ENCODE data around the gene CCDC182. TPM values are rescaled to one million over a fixed set of nuclear protein-coding genes. Genes with fewer than 3 reads are reported as not detected.

The CCDC182 gene
- total and polyA plus RNA-seq, 9 of the 15 experiments (the other 6 are each of a cell fraction or from before 2014, with no cell fraction given), result not detected

DNA sequence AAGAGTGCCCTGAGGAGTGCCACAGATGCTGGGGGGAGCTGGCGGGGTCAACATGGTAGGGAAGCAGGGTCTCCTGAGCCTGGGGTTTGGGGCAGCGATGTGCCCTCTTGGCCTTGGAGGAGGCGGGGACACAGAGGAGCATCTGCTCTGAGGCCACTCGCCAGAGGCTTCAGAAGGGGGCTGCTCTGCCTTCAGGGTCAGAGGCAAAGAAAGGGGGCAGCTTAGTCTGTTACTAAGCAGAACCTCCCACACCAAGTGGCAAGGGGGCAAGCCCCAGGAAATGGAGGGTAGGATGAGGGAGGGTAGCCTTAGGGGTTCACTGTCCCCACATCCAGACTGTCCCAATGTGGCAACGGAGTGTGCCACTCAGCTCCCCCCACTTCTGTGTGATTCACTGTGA, 18.3 kb downstream of the CCDC182 start:
- ChIA-PET CTCF (ENCODE audit: low intra/inter-chr PET ratio) (no interaction called here), POLR2A (interaction anchor here (0.6 to 1.0 kb wide), 3 partner anchors 10 to 534 kb away, joined by 3 read pairs; no protein-coding TSS in a partner anchor)
- BruUV-seq (replicated peaks), result no TSS peak
- H3K4me2 ChIP-seq (ENCODE audit: insufficient read depth, low read length), result no peak overlapping the region
- no peak overlapping the region for H3K4me3 ChIP-seq
- intact Hi-C loops (cut with micrococcal nuclease) (no loop called here), in situ Hi-C loops (cut with MboI) (no loop called here)
- no peak for TF ChIP-seq BCOR (IDR thresholded peaks at IDR 0.05)
- TF ChIP-seq SIRT6 (IDR thresholded peaks at IDR 0.05; ENCODE audit: low read depth, low read length), result no peak
- TF ChIP-seq ZNF124 (CRISPR knock-in tag; IDR thresholded peaks at IDR 0.05), result no peak
- TF ChIP-seq, protein P1, sequence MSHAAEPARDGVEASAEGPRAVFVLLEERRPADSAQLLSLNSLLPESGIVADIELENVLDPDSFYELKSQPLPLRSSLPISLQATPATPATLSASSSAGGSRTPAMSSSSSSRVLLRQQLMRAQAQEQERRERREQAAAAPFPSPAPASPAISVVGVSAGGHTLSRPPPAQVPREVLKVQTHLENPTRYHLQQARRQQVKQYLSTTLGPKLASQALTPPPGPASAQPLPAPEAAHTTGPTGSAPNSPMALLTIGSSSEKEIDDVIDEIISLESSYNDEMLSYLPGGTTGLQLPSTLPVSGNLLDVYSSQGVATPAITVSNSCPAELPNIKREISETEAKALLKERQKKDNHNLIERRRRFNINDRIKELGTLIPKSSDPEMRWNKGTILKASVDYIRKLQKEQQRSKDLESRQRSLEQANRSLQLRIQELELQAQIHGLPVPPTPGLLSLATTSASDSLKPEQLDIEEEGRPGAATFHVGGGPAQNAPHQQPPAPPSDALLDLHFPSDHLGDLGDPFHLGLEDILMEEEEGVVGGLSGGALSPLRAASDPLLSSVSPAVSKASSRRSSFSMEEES (CRISPR knock-in tag; IDR thresholded peaks at IDR 0.05), result no peak
- no peak for TF ChIP-seq PHF8 (IDR thresholded peaks at IDR 0.05; ENCODE audit: borderline replicate concordance, low read length)
- TF ChIP-seq COPS2 (conservative IDR thresholded peaks at IDR 0.05), result no peak
- no peak for TF ChIP-seq KLF16 (IDR thresholded peaks at IDR 0.05)
- H3K27ac ChIP-seq (ENCODE audit: extremely low read depth, low read depth, low read length), result no peak overlapping the region
- H3K4me1 ChIP-seq (replicated peaks in 1 of 2; ENCODE audit: control insufficient read depth in 2 of 2, insufficient read depth in 2 of 2, low read length in 2 of 2), result no peaks in the 10 kb centered on the region
- H2AFZ ChIP-seq (ENCODE audit: low read depth, low read length), result no peak overlapping the region
- DNase-seq (ENCODE audit: extremely low read depth in 1 of 4, low spot score in 3 of 4), result no peak
- no peaks in the 10 kb centered on the region for H3K9me3 ChIP-seq (replicated peaks; ENCODE audit: control insufficient read depth, insufficient read depth, low read depth, low read length)
- no peak for FAIRE-seq
- H3K36me3 ChIP-seq (ENCODE audit: control insufficient read depth, insufficient read depth, low read length), result no peaks in the 10 kb centered on the region
- H3K9ac ChIP-seq (ENCODE audit: insufficient read depth in 1 of 2, low read depth in 2 of 2, low read length in 2 of 2), result no peak overlapping the region
- no peaks in the 10 kb centered on the region for H3K79me2 ChIP-seq (ENCODE audit: control insufficient read depth, insufficient read depth, low read length)
- peaks cover 16% of the 10 kb centered on the region; the same call in 1 of the 2 replicates for H4K20me1 ChIP-seq (replicated peaks; ENCODE audit: control insufficient read depth, insufficient read depth, low read length)
- peaks cover 27 to 76% of the 10 kb centered on the region in 2 experiments; a peak in 4 of 5 replicates for H3K27me3 ChIP-seq (ENCODE audit: control insufficient read depth in 2 of 2, insufficient read depth in 2 of 2, low read length in 2 of 2)
- H3K9me1 ChIP-seq (ENCODE audit: control insufficient read depth, insufficient read depth, low read length), result no peaks in the 10 kb centered on the region
- 2% methylated on average over 5 of the region's 5 CpGs for WGBS (ENCODE audit: insufficient coverage, low coverage, missing lambda C conversion rate)
- ATAC-seq, result no peak
